LNCaP clone FGC (cell line): ENCODE data around the gene KLHL35.
A peak's percentile ranks its signal among the peaks of the same experiment; 100 is the strongest.

Source experiments
- DNase-seq: peaks from one replicate; pipeline ENCODE4 v3.0.0-alpha.2; 2011; ENCODE audit warnings: low read depth
- H3K4me3 ChIP-seq: 2 replicates; pipeline ENCODE4 v1.5.1; 2011; ENCODE audit warnings: mild to moderate bottlenecking, low read depth, low read length, control low read depth
- CTCF ChIP-seq: IDR thresholded peaks from 2 replicates; pipeline ENCODE4 v1.5.1; 2012; ENCODE audit warnings: mild to moderate bottlenecking; ENCODE audit not compliant: control insufficient read depth, insufficient read depth; ENCODE audit errors: extremely low read depth

Gene KLHL35

GRCh38 chr11:75376175-75376574 lies 56.8 kb downstream of the KLHL35 start:
- no peak overlapping the region for H3K4me3 ChIP-seq
- no peak for DNase-seq
- TF ChIP-seq CTCF: 0 out of 2 replicates have a peak, but pooled peaks have one; percentile 2

GRCh38 chr11:75375626-75376025 lies 57.4 kb downstream of the KLHL35 start:
- no peak for DNase-seq
- no peak overlapping the region for H3K4me3 ChIP-seq
- TF ChIP-seq CTCF: no peak

GRCh38 chr11:75374646-75375045 lies 58.4 kb downstream of the KLHL35 start:
- TF ChIP-seq CTCF: no peak
- no peak for DNase-seq
- no peak overlapping the region for H3K4me3 ChIP-seq

GRCh38 chr11:75373201-75373600 lies 59.8 kb downstream of the KLHL35 start:
- TF ChIP-seq CTCF: no peak
- H3K4me3 ChIP-seq: no peak overlapping the region
- DNase-seq: no peak
